GM23338 (cell line): ENCODE measurements around the gene PFKP. TPM values are rescaled to one million over a fixed set of nuclear protein-coding genes. Genes with fewer than 3 reads are reported as not detected.

ENCODE experiments used
- ATAC-seq: fragments of 200-7000 bp; cut with Tn5 transposase; 3 replicates; pipeline ENCODE4 v1.9.1; 2020
- DNase-seq: peaks from one replicate; pipeline ENCODE4 v3.0.0-alpha.2; 2015; ENCODE audit warnings: low spot score
- H2AFZ ChIP-seq: fragments of 200-600 bp; sonication (generic); 2 replicates; pipeline ENCODE4 v1.8.0; 2016; ENCODE audit warnings: antibody characterized with exemption, mild to moderate bottlenecking, moderate library complexity
- H3F3A ChIP-seq: fragments of 200-600 bp; sonication (generic); replicated peaks from 2 replicates; pipeline ENCODE4 v1.8.0; 2017; ENCODE audit warnings: antibody characterized with exemption, mixed run types, low read depth
- H3K27ac ChIP-seq: fragments of 200-600 bp; sonication (generic); 2 replicates; pipeline ENCODE4 v1.6.1; 2016; ENCODE audit warnings: low read depth
- H3K27me3 ChIP-seq: fragments of 200-600 bp; sonication (generic); 2 replicates; pipeline ENCODE4 v1.8.0; 2016; ENCODE audit warnings: mild to moderate bottlenecking, mixed run types, moderate library complexity; ENCODE audit not compliant: insufficient read depth
- H3K36me3 ChIP-seq: fragments of 200-600 bp; sonication (generic); 2 replicates; pipeline ENCODE4 v1.8.0; 2016; ENCODE audit warnings: mild to moderate bottlenecking; ENCODE audit not compliant: insufficient read depth
- H3K4me1 ChIP-seq: fragments of 200-600 bp; sonication (generic); 2 replicates; pipeline ENCODE4 v1.8.0; 2016; ENCODE audit warnings: mild to moderate bottlenecking, moderate library complexity; ENCODE audit not compliant: insufficient read depth
- H3K4me2 ChIP-seq: fragments of 200-600 bp; sonication (generic); 2 replicates; pipeline ENCODE4 v1.7.1; 2017; ENCODE audit warnings: mixed run types
- H3K4me3 ChIP-seq: fragments of 200-600 bp; sonication (generic); 2 replicates; pipeline ENCODE4 v1.6.1; 2016; ENCODE audit warnings: mixed run types
- H3K79me2 ChIP-seq: fragments of 200-600 bp; sonication (generic); replicated peaks from 2 replicates; pipeline ENCODE4 v1.8.0; 2017; ENCODE audit warnings: mild to moderate bottlenecking; ENCODE audit not compliant: insufficient read depth
- H3K9me2 ChIP-seq: fragments of 200-600 bp; sonication (generic); 2 replicates; pipeline ENCODE4 v1.8.0; 2017; ENCODE audit not compliant: insufficient read depth
- H4K20me1 ChIP-seq: fragments of 200-600 bp; sonication (generic); replicated peaks from 2 replicates; pipeline ENCODE4 v1.8.0; 2017; ENCODE audit warnings: mild to moderate bottlenecking; ENCODE audit not compliant: insufficient read depth
- H3K27ac Mint-ChIP-seq: 2 replicates; pipeline ENCODE4 v1.8.0; 2020; ENCODE audit warnings: inconsistent platforms, mild to moderate bottlenecking, moderate library complexity, mixed read lengths
- H3K27me3 Mint-ChIP-seq: 3 replicates; pipeline ENCODE4 v1.8.0; 2022; ENCODE audit warnings: low read depth, mild to moderate bottlenecking, moderate library complexity, mixed read lengths, inconsistent platforms; ENCODE audit not compliant: insufficient read depth, poor library complexity
- H3K36me3 Mint-ChIP-seq: 3 replicates; pipeline ENCODE4 v1.8.0; 2021; ENCODE audit warnings: low read depth, mild to moderate bottlenecking, inconsistent platforms, moderate library complexity, mixed read lengths
- H3K4me1 Mint-ChIP-seq: 3 replicates; pipeline ENCODE4 v1.8.0; 2020; ENCODE audit warnings: mild to moderate bottlenecking, inconsistent platforms, mixed read lengths
- H3K4me3 Mint-ChIP-seq: 3 replicates; pipeline ENCODE4 v1.8.0; 2021; ENCODE audit warnings: moderate library complexity, mild to moderate bottlenecking, inconsistent platforms, mixed read lengths
- H3K9me3 Mint-ChIP-seq: 3 replicates; pipeline ENCODE4 v1.8.0; 2020; ENCODE audit warnings: moderate library complexity, mild to moderate bottlenecking, inconsistent platforms, mixed read lengths
- CREB1 ChIP-seq: fragments of 250-450 bp; sonication (Bioruptor Pico); IDR thresholded peaks from 2 replicates; pipeline ENCODE4 v1.5.0; 2020; ENCODE audit warnings: low read depth, mild to moderate bottlenecking, moderate library complexity
- CTCF ChIP-seq, 2 experiments: fragments of 200-600 bp in 1 of 2; sonication (generic) in 1 of 2; conservative IDR thresholded peaks; 2 replicates each; pipeline versions ENCODE4 v1.5.1 to v1.6.1; 2016 to 2017; ENCODE audit warnings: antibody characterized with exemption in 2 of 2, low read depth in 2 of 2, mild to moderate bottlenecking in 2 of 2, moderate library complexity in 1 of 2
- EZH2 ChIP-seq: fragments of 200-600 bp; sonication (generic); IDR thresholded peaks from one replicate; pipeline ENCODE4 v1.8.0; 2017; ENCODE audit warnings: antibody characterized with exemption, mild to moderate bottlenecking, low read depth; ENCODE audit not compliant: unreplicated experiment
- EZH2phosphoT487 ChIP-seq: fragments of 200-600 bp; sonication (generic); IDR thresholded peaks from one replicate; pipeline ENCODE4 v1.8.1; 2018; ENCODE audit warnings: antibody characterized with exemption; ENCODE audit not compliant: unreplicated experiment
- JUNB ChIP-seq: IDR thresholded peaks from one replicate; pipeline ENCODE4 v1.6.1; 2016; ENCODE audit warnings: antibody characterized with exemption; ENCODE audit not compliant: unreplicated experiment
- POLR2AphosphoS5 ChIP-seq: IDR thresholded peaks from 2 replicates; pipeline ENCODE4 v1.6.1; 2016; ENCODE audit warnings: antibody characterized with exemption, low read depth
- REST ChIP-seq: IDR thresholded peaks from one replicate; pipeline ENCODE4 v1.6.1; 2018; ENCODE audit warnings: antibody characterized with exemption; ENCODE audit not compliant: unreplicated experiment
- STAT1 ChIP-seq: IDR thresholded peaks from one replicate; pipeline ENCODE4 v1.6.1; 2016; ENCODE audit warnings: antibody characterized with exemption; ENCODE audit not compliant: unreplicated experiment
- ZNF114 ChIP-seq: fragments of 250-450 bp; sonication (Bioruptor Pico); IDR thresholded peaks from 2 replicates; pipeline ENCODE4 v1.5.0; 2020; ENCODE audit warnings: mild to moderate bottlenecking, moderate library complexity
- ZNF331 ChIP-seq: fragments of 250-450 bp; sonication (Bioruptor Pico); IDR thresholded peaks from 2 replicates; pipeline ENCODE4 v1.5.0; 2020; ENCODE audit warnings: low read depth, mild to moderate bottlenecking, moderate library complexity
- polyA plus RNA-seq: library from polyadenylated mRNA; unstranded; fragments of >200 nt; fragmentation: Nextera tagmentation; extraction: Ambion mirVana; gene quantifications from 2 replicates; pipeline ENCODE4 v1.2.1, GENCODE V29; 2016
- total RNA-seq: library from RNA; depleted of rRNA; stranded (reverse); fragments of >200 nt; shearing (Covaris generic); gene quantifications from 2 replicates; pipeline ENCODE4 v1.2.3, GENCODE V29; 2014
- TF ChIP-seq, protein P1 (sequence below): fragments of 250-450 bp; sonication (Bioruptor Pico); IDR thresholded peaks from 2 replicates; pipeline ENCODE4 v1.5.0; 2020; ENCODE audit warnings: mild to moderate bottlenecking, moderate library complexity
- TF ChIP-seq, protein P2 (sequence below): IDR thresholded peaks from 2 replicates; pipeline ENCODE4 v1.6.1; 2016; ENCODE audit warnings: antibody characterized with exemption

Gene PFKP
- total and polyA plus RNA-seq, 2 experiments from 2014 or later, result 56.3 to 120 TPM

GRCh38 chr10:3163879-3164278, 96.5 kb downstream of the PFKP start (continued):
- no peak for TF ChIP-seq STAT1
- no peak for TF ChIP-seq POLR2AphosphoS5
- TF ChIP-seq ZNF331, result no peak
- TF ChIP-seq JUNB, result no peak
- TF ChIP-seq REST, result no peak
- TF ChIP-seq EZH2phosphoT487, result no peak

- Histone ChIP-seq H3K27me3 (no peaks in the 10 kb centered on the region), H4K20me1 (no peaks in the 10 kb centered on the region; the same call in none of the 2 replicates), H3K4me3 (no peak overlapping the region), H3K4me1 (no peaks in the 10 kb centered on the region), H3K79me2 (no peaks in the 10 kb centered on the region), H3F3A (no peaks in the 10 kb centered on the region), H3K9me2 (no peaks in the 10 kb centered on the region), H3K4me2 (no peak overlapping the region), H3K27ac (no peak overlapping the region), H2AFZ (no peak overlapping the region), H3K36me3 (peaks cover 10% of the 10 kb centered on the region; the same call in 1 of the 2 replicates)
- no peaks in the 10 kb centered on the region for H3K4me1 Mint-ChIP-seq
- ATAC-seq, result no peak
- H3K9me3 Mint-ChIP-seq, result no peaks in the 10 kb centered on the region
- no peak overlapping the region for H3K27ac Mint-ChIP-seq
- DNase-seq, result no peak
- peaks cover 42% of the 10 kb centered on the region; the same call in 2 of the 3 replicates for H3K36me3 Mint-ChIP-seq
- H3K4me3 Mint-ChIP-seq, result no peak overlapping the region
- H3K27me3 Mint-ChIP-seq, result peaks cover 2% of the 10 kb centered on the region
- TF ChIP-seq, protein P1, sequence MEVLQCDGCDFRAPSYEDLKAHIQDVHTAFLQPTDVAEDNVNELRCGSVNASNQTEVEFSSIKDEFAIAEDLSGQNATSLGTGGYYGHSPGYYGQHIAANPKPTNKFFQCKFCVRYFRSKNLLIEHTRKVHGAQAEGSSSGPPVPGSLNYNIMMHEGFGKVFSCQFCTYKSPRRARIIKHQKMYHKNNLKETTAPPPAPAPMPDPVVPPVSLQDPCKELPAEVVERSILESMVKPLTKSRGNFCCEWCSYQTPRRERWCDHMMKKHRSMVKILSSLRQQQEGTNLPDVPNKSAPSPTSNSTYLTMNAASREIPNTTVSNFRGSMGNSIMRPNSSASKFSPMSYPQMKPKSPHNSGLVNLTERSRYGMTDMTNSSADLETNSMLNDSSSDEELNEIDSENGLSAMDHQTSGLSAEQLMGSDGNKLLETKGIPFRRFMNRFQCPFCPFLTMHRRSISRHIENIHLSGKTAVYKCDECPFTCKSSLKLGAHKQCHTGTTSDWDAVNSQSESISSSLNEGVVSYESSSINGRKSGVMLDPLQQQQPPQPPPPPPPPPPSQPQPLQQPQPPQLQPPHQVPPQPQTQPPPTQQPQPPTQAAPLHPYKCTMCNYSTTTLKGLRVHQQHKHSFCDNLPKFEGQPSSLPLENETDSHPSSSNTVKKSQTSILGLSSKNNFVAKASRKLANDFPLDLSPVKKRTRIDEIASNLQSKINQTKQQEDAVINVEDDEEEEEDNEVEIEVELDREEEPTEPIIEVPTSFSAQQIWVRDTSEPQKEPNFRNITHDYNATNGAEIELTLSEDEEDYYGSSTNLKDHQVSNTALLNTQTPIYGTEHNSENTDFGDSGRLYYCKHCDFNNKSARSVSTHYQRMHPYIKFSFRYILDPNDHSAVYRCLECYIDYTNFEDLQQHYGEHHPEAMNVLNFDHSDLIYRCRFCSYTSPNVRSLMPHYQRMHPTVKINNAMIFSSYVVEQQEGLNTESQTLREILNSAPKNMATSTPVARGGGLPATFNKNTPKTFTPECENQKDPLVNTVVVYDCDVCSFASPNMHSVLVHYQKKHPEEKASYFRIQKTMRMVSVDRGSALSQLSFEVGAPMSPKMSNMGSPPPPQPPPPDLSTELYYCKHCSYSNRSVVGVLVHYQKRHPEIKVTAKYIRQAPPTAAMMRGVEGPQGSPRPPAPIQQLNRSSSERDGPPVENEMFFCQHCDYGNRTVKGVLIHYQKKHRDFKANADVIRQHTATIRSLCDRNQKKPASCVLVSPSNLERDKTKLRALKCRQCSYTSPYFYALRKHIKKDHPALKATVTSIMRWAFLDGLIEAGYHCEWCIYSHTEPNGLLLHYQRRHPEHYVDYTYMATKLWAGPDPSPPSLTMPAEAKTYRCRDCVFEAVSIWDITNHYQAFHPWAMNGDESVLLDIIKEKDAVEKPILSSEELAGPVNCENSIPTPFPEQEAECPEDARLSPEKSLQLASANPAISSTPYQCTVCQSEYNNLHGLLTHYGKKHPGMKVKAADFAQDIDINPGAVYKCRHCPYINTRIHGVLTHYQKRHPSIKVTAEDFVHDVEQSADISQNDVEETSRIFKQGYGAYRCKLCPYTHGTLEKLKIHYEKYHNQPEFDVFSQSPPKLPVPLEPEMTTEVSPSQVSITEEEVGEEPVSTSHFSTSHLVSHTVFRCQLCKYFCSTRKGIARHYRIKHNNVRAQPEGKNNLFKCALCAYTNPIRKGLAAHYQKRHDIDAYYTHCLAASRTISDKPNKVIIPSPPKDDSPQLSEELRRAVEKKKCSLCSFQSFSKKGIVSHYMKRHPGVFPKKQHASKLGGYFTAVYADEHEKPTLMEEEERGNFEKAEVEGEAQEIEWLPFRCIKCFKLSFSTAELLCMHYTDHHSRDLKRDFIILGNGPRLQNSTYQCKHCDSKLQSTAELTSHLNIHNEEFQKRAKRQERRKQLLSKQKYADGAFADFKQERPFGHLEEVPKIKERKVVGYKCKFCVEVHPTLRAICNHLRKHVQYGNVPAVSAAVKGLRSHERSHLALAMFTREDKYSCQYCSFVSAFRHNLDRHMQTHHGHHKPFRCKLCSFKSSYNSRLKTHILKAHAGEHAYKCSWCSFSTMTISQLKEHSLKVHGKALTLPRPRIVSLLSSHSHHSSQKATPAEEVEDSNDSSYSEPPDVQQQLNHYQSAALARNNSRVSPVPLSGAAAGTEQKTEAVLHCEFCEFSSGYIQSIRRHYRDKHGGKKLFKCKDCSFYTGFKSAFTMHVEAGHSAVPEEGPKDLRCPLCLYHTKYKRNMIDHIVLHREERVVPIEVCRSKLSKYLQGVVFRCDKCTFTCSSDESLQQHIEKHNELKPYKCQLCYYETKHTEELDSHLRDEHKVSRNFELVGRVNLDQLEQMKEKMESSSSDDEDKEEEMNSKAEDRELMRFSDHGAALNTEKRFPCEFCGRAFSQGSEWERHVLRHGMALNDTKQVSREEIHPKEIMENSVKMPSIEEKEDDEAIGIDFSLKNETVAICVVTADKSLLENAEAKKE (CRISPR knock-in tag), result no peak
- no peak for TF ChIP-seq ZNF114 (CRISPR knock-in tag)
- TF ChIP-seq EZH2, result no peak
- TF ChIP-seq CREB1 (CRISPR knock-in tag), result no peak
- TF ChIP-seq CTCF (conservative IDR thresholded peaks at IDR 0.05; ENCODE audit: low read depth in 2 of 2), result no peak
- no peak for TF ChIP-seq JUNB
- TF ChIP-seq, protein P2, sequence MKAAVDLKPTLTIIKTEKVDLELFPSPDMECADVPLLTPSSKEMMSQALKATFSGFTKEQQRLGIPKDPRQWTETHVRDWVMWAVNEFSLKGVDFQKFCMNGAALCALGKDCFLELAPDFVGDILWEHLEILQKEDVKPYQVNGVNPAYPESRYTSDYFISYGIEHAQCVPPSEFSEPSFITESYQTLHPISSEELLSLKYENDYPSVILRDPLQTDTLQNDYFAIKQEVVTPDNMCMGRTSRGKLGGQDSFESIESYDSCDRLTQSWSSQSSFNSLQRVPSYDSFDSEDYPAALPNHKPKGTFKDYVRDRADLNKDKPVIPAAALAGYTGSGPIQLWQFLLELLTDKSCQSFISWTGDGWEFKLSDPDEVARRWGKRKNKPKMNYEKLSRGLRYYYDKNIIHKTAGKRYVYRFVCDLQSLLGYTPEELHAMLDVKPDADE, result no peak
- no peak for TF ChIP-seq ZNF331
- no peak for TF ChIP-seq STAT1
Measured at GRCh38 chr10:3165196-3165595, 97.8 kb downstream of the PFKP start.
